Activated T-helper 17 cell treated with anti-CD3 and anti-CD28 coated beads, Interleukin-2, amount 50 U/mL, for 72 hours (primary cell): ENCODE measurements around the gene DMRTA1. TPM values are rescaled to one million over a fixed set of nuclear protein-coding genes. Genes with fewer than 3 reads are reported as not detected.
"Not testable (repeated sequence)": the region's sequence is repeated elsewhere in the genome, so short reads cannot be mapped to it uniquely, and the experiment has no call there.

Experiments
- ATAC-seq: fragments of 150-1000 bp; cut with Tn5 transposase; replicated peaks from 2 replicates; pipeline ENCODE4 v1.10.0; 2021; ENCODE audit warnings: mild to moderate bottlenecking, moderate library complexity
- H3K27ac Mint-ChIP-seq: one replicate; pipeline ENCODE4 v1.8.0; 2022; ENCODE audit warnings: mixed read lengths
- H3K27me3 Mint-ChIP-seq: one replicate; pipeline ENCODE4 v1.8.0; 2022; ENCODE audit warnings: mixed read lengths
- H3K36me3 Mint-ChIP-seq: one replicate; pipeline ENCODE4 v1.8.0; 2022; ENCODE audit warnings: low read depth, mild to moderate bottlenecking, mixed read lengths
- H3K4me1 Mint-ChIP-seq: one replicate; pipeline ENCODE4 v1.8.0; 2022; ENCODE audit warnings: mixed read lengths
- H3K4me3 Mint-ChIP-seq: one replicate; pipeline ENCODE4 v1.8.0; 2022; ENCODE audit warnings: mild to moderate bottlenecking, mixed read lengths
- H3K9me3 Mint-ChIP-seq: one replicate; pipeline ENCODE4 v1.8.0; 2022; ENCODE audit warnings: mixed read lengths
- total RNA-seq, 2 donors: library from RNA; stranded (reverse); gene quantifications; one replicate each; pipeline ENCODE4 v1.2.3, GENCODE V29; 2022

Gene DMRTA1
- total RNA-seq, 2 donors from 2014 or later = 0.05 TPM; not detected in 1

GRCh38 chr9:22446950-22447617 is 460 bp downstream of the DMRTA1 start:
- Mint-ChIP-seq H3K36me3 (no peaks in the 10 kb centered on the region), H3K27me3 (peaks cover 32% of the 10 kb centered on the region), H3K27ac (no peak overlapping the region), H3K9me3 (no peaks in the 10 kb centered on the region), H3K4me1 (no peaks in the 10 kb centered on the region), H3K4me3 (peak overlapping the region; percentile 66)
- ATAC-seq = peak; percentile 94

DNA sequence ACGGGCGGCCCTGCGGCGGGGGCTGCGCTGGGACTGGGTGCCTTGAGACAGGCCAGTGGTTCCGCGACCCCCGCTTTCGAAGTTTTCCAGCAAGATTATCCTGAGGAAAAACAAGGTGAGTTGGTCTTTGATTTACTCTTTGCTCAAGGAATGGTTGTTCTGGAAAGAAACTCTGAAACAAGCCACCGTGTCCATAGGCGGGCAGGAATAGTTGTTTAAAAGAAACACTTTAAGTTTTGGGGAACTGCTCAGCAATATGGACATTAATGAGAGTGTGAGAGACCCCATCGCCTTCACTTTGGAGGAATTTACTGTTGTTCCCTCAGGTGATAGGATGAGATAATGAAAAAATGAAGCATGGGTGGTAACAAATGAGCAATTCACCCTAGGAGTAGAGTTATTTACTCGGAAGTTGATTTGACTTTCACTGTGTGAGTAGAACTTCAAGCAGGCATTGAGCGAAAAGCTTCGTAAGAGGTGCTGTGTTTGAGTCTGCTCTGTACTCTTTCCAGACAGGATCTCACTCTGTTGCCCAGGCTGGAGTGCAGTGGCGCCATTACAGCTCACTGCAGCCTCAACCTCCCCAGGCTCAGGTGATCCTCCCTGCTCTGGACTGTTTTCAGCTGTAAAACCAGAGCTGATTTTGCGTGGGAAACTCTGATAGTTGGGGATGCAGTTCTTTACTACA is 1.1 kb downstream of the DMRTA1 start:
- ATAC-seq = no peak
- Mint-ChIP-seq H3K4me3 (peak overlapping the region; percentile 52), H3K27me3 (peaks cover 30% of the 10 kb centered on the region), H3K36me3 (no peaks in the 10 kb centered on the region), H3K27ac (no peak overlapping the region), H3K9me3 (no peaks in the 10 kb centered on the region), H3K4me1 (no peaks in the 10 kb centered on the region)

- Mint-ChIP-seq H3K4me1 (no peaks in the 10 kb centered on the region), H3K27ac (no peak overlapping the region), H3K27me3 (peaks cover 25% of the 10 kb centered on the region), H3K9me3 (no peaks in the 10 kb centered on the region), H3K36me3 (no peaks in the 10 kb centered on the region), H3K4me3 (no peak overlapping the region)
- ATAC-seq = no peak
Measured at GRCh38 chr9:22449719-22450118, 3.1 kb downstream of the DMRTA1 start.

DNA sequence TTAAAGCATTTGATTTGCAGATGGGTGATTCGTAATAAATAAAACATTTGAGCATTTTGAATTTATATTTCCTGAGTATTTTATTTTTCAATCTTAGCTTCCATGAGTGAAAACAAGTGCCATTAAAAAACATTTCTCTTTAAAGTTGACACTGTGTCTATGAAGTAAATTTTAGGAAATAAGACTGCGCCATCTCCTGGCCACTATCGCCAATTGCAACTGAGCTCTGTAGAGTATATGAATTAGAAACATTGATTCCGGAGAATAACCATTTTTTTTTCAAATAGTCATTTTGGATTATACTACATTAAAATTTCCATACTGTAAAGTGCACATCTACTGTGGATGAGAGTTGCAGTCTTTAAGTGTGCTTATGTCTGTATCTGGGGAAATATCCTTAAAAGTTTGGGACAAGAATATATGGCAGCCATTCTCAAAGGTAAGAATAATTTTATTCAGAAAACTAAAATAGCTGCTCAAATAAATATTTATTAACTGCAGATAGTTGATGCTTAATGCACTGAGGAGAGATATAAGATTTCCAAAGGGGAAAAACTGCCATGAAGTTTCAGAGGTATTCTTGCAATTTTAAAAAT is 5.9 kb downstream of the DMRTA1 start:
- no peak overlapping the region for H3K4me3 Mint-ChIP-seq
- H3K9me3 Mint-ChIP-seq = no peaks in the 10 kb centered on the region
- H3K27me3 Mint-ChIP-seq = peaks cover 18% of the 10 kb centered on the region
- no peak overlapping the region for H3K27ac Mint-ChIP-seq
- H3K4me1 Mint-ChIP-seq = no peaks in the 10 kb centered on the region
- no peaks in the 10 kb centered on the region for H3K36me3 Mint-ChIP-seq
- ATAC-seq = peak; percentile 31

DNA sequence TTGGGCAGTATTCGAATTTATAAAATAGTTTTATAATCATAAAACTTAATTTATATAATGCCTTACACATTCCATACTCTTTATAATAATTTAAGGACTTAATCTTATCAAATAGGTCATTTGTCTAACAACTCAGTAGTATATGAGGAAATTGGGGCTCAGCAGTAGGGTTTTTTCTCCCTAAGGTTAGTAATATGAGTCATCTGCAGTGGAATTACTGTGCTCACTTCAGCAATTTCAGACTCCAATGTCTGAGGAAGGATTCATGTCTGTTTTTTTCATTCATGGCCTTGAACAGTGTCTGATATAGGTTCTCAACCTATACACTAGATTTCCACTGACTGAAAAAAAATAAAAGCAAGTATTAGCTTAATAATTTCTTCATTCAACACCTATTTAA is 7.4 kb downstream of the DMRTA1 start:
- H3K4me1 Mint-ChIP-seq = no peaks in the 10 kb centered on the region
- ATAC-seq = no peak

GRCh38 chr9:22455181-22455580 is 8.6 kb downstream of the DMRTA1 start:
- Mint-ChIP-seq H3K36me3 (no peaks in the 10 kb centered on the region), H3K4me3 (no peak overlapping the region), H3K4me1 (no peaks in the 10 kb centered on the region), H3K27me3 (peaks cover 16% of the 10 kb centered on the region), H3K9me3 (no peaks in the 10 kb centered on the region), H3K27ac (no peak overlapping the region)
- ATAC-seq = no peak

More for the DNA sequence above, 7.4 kb downstream of the DMRTA1 start:
- no peak overlapping the region for H3K4me3 Mint-ChIP-seq
- H3K36me3 Mint-ChIP-seq = no peaks in the 10 kb centered on the region
- H3K9me3 Mint-ChIP-seq = no peaks in the 10 kb centered on the region
- H3K27me3 Mint-ChIP-seq = peaks cover 15% of the 10 kb centered on the region
- no peak overlapping the region for H3K27ac Mint-ChIP-seq

DNA sequence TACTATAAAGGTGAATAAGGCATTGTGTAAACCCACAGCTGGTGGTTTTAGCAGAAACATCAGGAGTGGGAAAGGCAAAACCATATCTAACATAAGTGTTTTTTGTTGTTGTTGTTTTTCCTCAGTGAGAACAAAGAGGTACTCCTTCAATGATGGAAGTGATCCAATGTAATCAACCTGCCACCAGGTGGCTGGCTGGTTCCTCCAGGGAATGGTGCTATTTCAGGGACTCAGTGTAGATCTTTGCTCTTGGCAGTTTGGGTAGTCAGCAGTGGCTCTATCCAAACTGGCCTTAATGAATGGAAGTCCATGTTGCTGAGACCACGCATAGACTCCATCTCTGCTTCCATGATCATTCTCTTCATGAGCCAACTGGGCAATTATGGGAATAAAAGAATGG is 10.8 kb downstream of the DMRTA1 start:
- Mint-ChIP-seq H3K27ac (no peak overlapping the region), H3K4me3 (no peak overlapping the region), H3K9me3 (no peaks in the 10 kb centered on the region), H3K27me3 (peaks cover 22% of the 10 kb centered on the region), H3K4me1 (no peaks in the 10 kb centered on the region), H3K36me3 (no peaks in the 10 kb centered on the region)
- no peak for ATAC-seq

DNA sequence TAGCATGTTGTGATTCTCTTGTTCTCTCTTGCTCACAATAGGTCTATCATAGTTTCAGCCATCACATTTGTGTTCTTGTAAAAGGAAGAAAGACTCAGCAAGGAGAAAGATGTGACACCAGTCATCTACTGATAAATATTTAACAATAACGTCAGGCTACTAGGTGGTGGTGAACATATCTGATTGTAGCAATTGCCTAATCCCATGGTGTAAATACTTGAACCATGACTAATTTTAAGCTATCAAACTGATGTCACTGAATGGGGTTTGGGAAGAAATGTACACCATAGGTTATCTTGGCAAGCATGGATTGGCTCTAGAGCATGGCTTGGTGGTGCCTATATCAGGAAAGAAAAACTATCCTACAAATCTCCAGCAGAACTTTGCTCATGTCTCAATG is 16.6 kb downstream of the DMRTA1 start:
- Mint-ChIP-seq H3K4me1 (no peaks in the 10 kb centered on the region), H3K27ac (no peak overlapping the region), H3K36me3 (no peaks in the 10 kb centered on the region), H3K27me3 (peaks cover 14% of the 10 kb centered on the region), H3K4me3 (no peak overlapping the region), H3K9me3 (no peaks in the 10 kb centered on the region)
- ATAC-seq = no peak

- no peaks in the 10 kb centered on the region for H3K4me1 Mint-ChIP-seq
- ATAC-seq = no peak
- H3K9me3 Mint-ChIP-seq = no peaks in the 10 kb centered on the region
- H3K4me3 Mint-ChIP-seq = no peak overlapping the region
- no peaks in the 10 kb centered on the region for H3K36me3 Mint-ChIP-seq
- no peaks in the 10 kb centered on the region for H3K27me3 Mint-ChIP-seq
- no peak overlapping the region for H3K27ac Mint-ChIP-seq
Measured at GRCh38 chr9:22469928-22470544, 23.4 kb downstream of the DMRTA1 start.

DNA sequence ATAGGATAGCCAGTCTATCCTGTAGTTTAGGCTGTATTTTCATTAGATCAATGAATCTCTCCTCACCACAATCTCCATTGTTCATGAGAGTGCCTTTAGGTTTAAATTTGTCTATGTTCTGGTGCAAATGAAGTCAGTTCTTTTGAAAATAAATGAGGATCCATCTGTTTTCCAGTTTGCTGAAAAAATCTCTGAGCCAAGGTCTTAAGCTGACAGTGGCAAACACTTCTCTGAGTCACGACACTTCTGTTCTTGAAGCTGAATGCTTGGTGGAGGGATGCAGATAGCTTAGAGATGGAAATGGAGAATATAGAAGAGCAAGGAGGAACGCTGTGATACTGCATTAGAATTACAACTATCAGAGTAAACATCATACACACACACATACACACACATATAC is 34.9 kb downstream of the DMRTA1 start:
- no peak overlapping the region for H3K4me3 Mint-ChIP-seq
- ATAC-seq = no peak
- H3K27me3 Mint-ChIP-seq = peaks cover 3% of the 10 kb centered on the region

DNA sequence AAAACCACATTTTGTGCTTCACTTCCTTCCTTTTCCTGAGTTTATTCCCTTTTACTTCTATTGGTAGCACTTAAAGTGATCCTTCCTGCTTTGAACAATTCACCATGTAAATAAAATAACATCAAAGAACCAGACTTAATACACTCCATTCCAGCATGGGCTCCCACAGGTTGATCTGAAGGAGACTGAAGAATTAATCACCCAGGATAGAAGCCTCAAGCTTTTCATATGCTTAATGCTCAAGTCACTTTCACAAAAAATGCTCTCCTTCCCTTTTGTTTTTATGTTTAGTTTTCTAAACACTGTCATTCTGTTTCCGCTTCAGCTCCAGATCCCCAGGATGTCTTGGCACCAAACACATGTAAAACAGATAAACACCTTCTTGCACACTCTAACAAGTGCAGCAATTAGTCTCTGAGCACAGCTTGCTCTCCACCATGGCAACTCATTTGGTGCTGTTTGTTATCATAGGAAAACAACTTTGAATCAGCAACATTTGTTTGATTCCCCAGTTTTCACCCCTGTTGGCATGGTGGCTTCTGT is 37.0 kb downstream of the DMRTA1 start:
- no peak for ATAC-seq
- peaks cover 5% of the 10 kb centered on the region for H3K9me3 Mint-ChIP-seq
- H3K27ac Mint-ChIP-seq = no peak overlapping the region
- no peaks in the 10 kb centered on the region for H3K36me3 Mint-ChIP-seq
- no peak overlapping the region for H3K4me3 Mint-ChIP-seq
- no peaks in the 10 kb centered on the region for H3K4me1 Mint-ChIP-seq
- H3K27me3 Mint-ChIP-seq = peaks cover 3% of the 10 kb centered on the region

More for the DNA sequence above, 34.9 kb downstream of the DMRTA1 start:
- Mint-ChIP-seq H3K4me1 (no peaks in the 10 kb centered on the region), H3K9me3 (peaks cover 5% of the 10 kb centered on the region), H3K27ac (no peak overlapping the region), H3K36me3 (no peaks in the 10 kb centered on the region)

GRCh38 chr9:22496197-22496596 is 49.6 kb downstream of the DMRTA1 start:
- not testable (repeated sequence) for H3K27me3 Mint-ChIP-seq, ATAC-seq, H3K4me3 Mint-ChIP-seq, H3K4me1 Mint-ChIP-seq, H3K9me3 Mint-ChIP-seq, H3K36me3 Mint-ChIP-seq, H3K27ac Mint-ChIP-seq
